Dedifferentiated amniotic fluid mesenchymal stem cell (primary cell): Measurements from ENCODE around the gene PRRC1.
"Not testable (repeated sequence)": the region's sequence is repeated elsewhere in the genome, so short reads cannot be mapped to it uniquely, and the experiment has no call there.

Experiments used
- DNase-seq: peaks from one replicate; pipeline ENCODE4 v3.0.0-alpha.2; 2016; ENCODE audit errors: extremely low spot score

The PRRC1 gene

DNA sequence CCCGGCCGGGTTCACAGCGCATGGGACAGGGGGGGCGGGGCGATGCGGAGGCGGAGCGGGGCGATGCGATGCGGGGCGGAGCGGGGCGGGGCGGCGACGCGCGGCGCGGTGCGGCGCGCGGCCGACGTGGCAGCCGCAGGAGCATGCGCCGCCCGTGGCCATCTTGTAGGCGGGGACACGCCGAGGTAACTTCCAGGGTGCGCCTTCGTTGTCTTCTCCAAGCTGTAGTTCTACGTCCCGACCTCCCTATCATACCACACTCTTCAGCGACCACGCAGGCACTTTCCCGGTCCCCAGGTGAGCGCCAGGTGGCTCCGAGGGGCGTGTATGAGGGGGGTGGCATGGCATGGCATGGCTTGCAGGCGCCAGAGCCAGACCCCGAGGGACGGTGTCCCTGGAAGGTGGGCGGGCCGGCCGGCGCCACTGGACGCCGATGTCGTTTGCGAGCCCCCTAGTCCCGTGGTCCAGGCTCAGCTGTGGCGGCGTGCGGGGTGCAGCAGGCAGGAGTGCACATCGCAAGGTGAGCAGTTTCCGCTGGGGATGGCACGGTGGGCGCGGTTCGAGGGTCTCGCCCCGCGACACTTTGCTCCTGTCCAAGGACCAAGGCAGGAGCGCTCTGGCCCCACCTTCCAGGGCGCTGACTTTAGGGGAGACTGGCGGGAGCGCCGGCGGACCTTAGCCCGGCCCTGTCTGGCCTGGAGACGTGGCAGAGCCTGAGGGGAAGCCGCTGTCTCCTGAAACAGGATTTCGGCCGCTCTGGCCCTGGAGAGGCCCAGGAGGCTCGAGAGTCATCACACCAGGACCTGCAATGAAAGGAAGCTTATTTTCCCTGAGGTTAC lies at the start of gene PRRC1:
Gene PRRC1, plus strand, starts transcription at position 161 of the 839 bp plus-strand sequence. CDS start 5,840 bp downstream, outside the sequence.
- peak; percentile 75 for DNase-seq

GRCh38 chr5:127471211-127471610 lies 46.2 kb upstream of the PRRC1 start:
- DNase-seq: no peak

GRCh38 chr5:127472700-127473099 lies 44.7 kb upstream of the PRRC1 start:
- DNase-seq: no peak

- no peak for DNase-seq
These were observed 31.0 kb upstream of the PRRC1 start for GRCh38 chr5:127486471-127486870.

DNA sequence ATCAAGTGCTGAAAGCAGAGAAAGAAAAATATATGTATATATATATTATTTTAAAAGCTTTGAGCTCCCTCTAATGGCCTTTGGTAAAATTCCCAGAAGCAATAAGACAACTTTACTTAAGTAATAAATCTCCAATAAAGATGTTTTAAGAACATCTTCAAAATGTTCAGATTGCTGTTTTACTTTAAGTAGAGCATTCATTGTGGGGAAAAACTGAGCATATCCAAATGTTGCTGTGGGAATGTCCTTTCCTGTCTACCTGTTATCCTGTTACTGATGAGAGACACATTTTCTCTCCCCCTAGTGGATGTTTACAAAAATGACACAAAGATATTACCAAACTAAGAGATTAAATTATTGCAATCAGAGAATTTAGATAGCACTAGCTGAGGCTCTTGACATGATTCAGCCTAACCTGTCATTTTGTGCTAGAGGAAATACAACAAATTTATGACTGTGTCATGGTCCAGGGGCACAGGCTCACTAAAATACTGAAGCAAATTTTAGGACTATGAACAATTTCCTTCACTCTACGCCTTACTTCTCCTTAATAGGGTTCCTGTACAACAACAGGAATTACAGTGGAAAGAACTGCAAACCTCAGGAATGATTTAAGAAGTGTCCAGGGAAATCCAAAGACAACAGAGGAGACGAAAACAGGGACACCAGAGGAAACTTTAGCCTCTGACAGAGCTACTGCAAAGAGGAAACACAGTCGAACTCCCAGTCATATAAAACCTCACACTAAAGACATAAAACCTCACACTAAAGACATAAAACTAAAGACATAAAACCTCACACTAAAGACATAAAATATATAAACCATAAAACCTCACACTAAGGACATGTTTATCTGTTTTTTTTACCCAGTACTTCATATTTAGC lies 24.3 kb upstream of the PRRC1 start:
- DNase-seq: peak; percentile 63

- DNase-seq: no peak
These were observed 18.9 kb upstream of the PRRC1 start for GRCh38 chr5:127498548-127498947.

GRCh38 chr5:127505905-127506304 lies 11.5 kb upstream of the PRRC1 start:
- DNase-seq: no peak

GRCh38 chr5:127506616-127507015 lies 10.8 kb upstream of the PRRC1 start:
- DNase-seq: no peak

GRCh38 chr5:127508644-127509373 lies 8.6 kb upstream of the PRRC1 start:
- no peak for DNase-seq

- no peak for DNase-seq
These were observed 4.0 kb upstream of the PRRC1 start for GRCh38 chr5:127513408-127513970.

GRCh38 chr5:127514816-127515215 lies 2.6 kb upstream of the PRRC1 start:
- DNase-seq: no peak

DNA sequence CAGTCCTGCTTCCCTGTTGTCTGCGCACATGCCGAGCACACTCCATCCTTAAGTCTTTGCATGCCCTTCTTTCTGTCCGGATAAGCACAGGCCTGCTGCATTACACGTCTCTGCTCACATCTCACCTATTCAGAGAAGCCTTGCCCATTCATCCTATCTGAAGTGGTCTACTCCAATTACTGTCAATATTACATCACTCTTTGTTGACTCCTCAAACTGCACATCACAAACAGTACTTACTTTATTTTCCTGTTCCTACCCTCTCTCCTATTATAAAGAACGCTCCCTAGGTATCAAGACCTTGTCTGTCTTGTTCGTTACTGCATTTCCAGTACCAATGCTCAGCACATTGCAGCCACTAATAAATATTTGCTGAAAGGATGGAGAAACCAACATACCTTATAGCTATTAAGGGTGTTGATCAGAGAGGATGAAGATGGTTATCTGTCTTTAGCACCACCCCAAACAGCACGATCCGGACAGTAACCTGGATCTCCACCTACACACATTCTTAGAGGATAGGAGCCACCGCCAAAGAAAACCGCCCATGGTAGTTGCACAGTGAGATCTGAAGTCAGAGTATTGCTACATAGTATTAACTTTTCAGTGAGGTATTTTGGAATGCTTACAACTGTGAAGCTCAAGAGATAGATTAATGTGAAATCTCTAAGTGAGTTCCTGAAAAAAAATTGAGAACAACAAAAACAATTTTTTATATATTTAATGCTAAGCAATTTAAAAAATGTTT lies 1.6 kb upstream of the PRRC1 start:
- no peak for DNase-seq

DNA sequence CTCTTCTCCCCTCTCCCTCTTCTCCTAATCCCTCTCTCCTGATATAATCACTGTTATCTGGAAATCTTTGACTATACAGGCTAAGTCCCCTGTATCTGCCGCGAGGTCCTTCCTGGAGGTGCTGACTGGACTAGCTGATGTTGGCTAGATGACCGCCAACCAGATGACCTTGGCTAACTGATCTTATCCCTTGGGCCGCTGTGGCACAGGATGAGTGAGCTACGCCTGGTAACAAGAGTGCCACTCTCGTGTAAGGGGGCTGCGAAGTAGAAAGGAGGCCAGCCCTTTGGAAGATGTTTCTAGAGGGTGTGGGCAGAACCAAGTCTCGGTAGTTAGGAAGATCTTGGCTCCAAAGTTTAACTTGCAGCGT lies 345 bp upstream of the PRRC1 start:
- no peak for DNase-seq

DNA sequence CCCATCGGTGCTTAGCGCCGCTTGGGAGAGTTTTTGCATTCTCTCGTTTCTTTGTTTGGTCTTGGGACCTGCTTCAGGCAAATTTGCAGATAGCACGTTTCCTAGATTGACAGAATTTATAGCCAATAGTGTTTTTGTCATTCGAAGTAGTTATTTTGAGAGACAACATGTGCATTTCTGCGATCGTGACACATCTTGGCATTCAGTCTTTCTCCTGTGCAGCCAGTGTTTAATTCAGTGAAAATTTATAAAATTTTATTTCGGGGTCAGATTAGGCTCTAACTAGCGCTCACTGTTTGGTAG lies 830 bp downstream of the PRRC1 start:
- DNase-seq: peak; percentile 54

DNA sequence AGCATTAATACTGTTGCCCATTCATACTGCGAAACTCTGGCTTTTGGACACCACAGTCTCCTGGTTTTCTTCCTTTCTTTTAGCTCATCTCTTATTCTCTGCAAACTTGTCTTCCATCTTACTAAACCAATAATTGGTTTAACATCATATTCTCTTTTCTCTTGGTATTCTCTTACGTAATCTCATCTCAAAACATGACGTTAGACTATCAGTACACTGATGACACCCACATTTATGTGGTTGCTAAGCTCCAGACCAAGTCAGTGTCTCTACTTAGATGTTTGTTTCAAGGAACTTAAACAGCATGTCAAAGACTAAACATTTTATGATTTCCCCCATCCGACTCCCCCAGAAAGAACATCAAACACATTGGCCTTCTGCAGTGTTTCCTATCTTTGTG lies 2.1 kb downstream of the PRRC1 start:
- no peak for DNase-seq

DNA sequence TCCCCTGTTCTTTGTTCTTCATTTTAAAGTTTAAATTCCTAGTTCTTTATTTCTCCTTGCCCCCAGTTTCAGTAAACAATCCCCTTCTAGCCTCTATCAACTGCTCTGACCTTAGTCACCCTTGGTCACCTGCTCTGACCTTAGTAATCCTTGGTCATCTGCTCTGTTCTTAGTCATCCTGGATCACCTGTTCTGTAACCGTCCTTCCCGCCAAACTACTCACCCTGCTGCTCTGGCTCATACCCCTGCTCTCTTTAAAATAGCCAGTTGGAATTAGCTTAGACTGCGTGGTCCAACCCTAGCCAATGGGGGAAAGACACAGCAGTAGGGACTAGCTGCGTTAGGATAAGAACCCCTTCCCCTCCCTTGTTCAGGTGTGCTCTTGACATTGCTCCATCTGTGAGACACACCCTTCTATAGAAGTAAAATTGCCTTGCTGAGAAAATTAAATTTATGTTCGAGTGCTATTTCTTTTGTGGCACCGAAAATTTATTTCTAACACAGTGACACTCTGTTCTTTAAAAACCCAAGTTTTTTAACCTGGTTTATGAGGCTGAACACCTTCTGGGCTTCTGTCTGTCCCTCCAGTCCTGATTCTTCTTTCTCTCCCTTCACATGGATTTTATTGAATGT lies 3.8 kb downstream of the PRRC1 start:
- DNase-seq: no peak

DNA sequence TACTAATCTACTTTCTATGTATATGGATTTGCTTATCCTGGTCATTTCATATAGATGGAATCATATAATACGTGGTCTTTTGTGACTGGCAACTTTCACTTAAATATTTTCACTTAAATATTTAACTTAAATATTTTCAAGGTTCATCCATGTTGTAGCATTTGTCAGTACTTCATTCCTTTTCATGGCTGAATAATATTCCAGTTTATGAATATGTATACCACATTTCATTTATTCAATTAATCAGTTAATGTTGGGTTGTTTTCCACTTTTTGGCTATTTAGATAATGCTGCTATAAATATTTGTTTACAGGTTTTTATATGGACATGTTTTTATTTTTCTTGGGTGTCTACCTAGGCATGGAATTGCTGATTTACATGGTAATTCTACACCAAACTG lies 7.7 kb downstream of the PRRC1 start:
- no peak for DNase-seq

DNA sequence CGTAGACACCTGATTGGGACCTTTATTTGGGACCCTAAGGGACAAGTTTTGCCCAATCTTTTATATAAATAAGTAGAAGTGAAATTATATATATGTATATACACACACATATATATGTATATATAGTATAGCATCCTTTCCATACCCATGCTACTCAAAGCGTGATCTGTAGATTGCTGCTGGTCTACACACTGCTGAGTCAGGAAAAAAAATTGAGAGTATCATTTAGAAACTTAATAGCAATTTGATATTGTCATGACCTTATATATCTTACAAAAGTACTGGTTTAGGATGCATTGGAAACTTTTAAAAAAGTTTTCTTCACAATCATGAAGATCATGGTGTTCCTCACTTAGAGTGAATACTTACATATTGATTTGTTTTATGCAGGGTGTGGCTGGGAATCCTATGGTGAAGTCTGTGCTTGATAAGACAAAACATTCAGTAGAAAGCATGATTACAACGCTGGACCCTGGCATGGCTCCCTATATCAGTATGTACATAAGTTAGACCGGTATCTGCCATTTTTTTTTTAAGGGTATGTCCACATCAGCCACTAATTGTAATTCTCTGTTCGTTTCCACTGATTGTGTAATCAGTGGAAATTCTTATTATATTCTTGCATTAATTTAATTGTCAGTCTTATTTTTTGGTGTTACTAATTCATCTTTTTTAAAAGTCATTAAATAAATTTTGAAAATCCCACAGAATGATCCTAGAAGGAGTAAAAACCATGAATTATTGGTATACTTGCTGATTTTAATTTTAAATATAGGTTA lies 12.7 kb downstream of the PRRC1 start:
- no peak for DNase-seq

- no peak for DNase-seq
These were observed 19.2 kb downstream of the PRRC1 start for GRCh38 chr5:127536687-127537086.

DNA sequence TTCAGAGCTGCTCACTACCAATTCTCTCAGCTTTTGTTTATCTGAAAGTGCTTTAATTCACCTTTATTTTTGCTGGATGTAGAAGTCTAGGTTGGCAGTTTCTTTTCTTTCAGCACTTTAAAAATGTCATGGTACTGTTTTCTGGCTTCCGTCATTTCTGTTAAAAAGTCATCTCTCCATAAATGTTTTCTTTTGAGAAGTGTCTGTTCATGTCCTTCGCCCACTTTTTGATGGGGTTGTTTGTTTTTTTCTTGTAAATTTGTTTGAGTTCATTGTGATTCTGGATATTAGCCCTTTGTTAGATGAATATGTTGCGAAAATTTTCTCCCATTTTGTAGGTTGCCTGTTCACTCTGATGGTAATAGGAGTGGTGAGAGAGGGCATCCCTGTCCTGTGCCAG lies 23.1 kb downstream of the PRRC1 start:
- DNase-seq: not testable (repeated sequence)
